Peyer's patch (tissue), 4 donors: ENCODE data around the gene EFCAB10.

Experiments used
- POLR2A ChIP-seq, 2 donors: fragments of 450-650 bp; IDR thresholded peaks; one replicate each; pipeline ENCODE4 v1.5.1; 2017; ENCODE audit warnings: antibody characterized with exemption in 2 of 2, mild to moderate bottlenecking in 2 of 2, moderate library complexity in 2 of 2
- TF ChIP-seq, protein P1 (sequence below), 6 experiments: fragments of 450-650 bp in 4 of 6; fragments of 200-600 bp in 2 of 6; sonication (generic) in 1 of 6; IDR thresholded peaks; one replicate each; pipeline ENCODE4 v1.5.1; 2017 to 2019; ENCODE audit warnings: antibody characterized with exemption in 6 of 6, mild to moderate bottlenecking in 3 of 6, moderate library complexity in 1 of 6

DNA sequence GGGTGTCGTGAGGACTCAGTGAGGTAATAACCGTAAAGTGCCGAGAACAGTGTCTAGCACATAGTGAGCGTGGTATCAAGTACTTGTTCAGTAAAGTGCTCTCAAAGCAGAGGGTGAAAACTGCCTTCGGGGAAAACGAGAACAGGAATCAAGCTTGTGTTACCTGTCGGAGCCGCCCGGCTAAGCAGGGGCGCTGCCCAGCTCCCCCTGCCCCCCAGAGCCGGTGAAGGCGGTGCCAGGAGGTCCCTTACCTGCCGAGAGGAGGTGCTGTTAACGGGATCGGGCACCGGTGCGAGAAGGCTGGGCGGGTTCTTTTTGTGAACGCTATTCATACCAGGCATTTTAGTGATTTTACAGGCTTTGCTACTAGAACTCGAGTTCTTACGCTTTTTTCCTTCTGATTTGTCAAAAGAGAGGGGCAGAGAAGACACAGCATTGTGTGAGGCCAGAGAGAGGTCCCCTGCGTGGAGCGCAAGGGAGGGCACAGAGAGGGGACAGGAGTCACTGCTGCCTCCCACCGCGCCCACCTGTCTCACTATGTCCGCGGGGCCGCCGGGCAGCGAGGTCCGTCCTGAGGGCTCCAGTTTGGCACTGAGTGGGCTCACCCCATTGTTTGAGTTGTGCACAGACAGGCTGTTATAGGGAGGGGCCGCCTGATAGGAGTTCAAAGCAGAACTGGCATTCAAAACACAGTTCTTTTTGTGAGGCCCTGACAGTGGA, 32.5 kb upstream of the EFCAB10 start:
- TF ChIP-seq, protein P1, sequence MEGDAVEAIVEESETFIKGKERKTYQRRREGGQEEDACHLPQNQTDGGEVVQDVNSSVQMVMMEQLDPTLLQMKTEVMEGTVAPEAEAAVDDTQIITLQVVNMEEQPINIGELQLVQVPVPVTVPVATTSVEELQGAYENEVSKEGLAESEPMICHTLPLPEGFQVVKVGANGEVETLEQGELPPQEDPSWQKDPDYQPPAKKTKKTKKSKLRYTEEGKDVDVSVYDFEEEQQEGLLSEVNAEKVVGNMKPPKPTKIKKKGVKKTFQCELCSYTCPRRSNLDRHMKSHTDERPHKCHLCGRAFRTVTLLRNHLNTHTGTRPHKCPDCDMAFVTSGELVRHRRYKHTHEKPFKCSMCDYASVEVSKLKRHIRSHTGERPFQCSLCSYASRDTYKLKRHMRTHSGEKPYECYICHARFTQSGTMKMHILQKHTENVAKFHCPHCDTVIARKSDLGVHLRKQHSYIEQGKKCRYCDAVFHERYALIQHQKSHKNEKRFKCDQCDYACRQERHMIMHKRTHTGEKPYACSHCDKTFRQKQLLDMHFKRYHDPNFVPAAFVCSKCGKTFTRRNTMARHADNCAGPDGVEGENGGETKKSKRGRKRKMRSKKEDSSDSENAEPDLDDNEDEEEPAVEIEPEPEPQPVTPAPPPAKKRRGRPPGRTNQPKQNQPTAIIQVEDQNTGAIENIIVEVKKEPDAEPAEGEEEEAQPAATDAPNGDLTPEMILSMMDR (IDR thresholded peaks at IDR 0.05), result no peak
- no peak for TF ChIP-seq POLR2A (IDR thresholded peaks at IDR 0.05)
